GM19025 (cell line): ENCODE measurements around the gene RIPK1.
"Not testable (repeated sequence)": the region's sequence is repeated elsewhere in the genome, so short reads cannot be mapped to it uniquely, and the experiment has no call there.

Experiments used
- ATAC-seq: cut with Tn5 transposase; IDR thresholded peaks from one replicate; pipeline ENCODE4 v1.9.1; 2021; ENCODE audit warnings: mild to moderate bottlenecking, low read depth, moderate library complexity; ENCODE audit not compliant: unreplicated experiment

The RIPK1 gene

DNA sequence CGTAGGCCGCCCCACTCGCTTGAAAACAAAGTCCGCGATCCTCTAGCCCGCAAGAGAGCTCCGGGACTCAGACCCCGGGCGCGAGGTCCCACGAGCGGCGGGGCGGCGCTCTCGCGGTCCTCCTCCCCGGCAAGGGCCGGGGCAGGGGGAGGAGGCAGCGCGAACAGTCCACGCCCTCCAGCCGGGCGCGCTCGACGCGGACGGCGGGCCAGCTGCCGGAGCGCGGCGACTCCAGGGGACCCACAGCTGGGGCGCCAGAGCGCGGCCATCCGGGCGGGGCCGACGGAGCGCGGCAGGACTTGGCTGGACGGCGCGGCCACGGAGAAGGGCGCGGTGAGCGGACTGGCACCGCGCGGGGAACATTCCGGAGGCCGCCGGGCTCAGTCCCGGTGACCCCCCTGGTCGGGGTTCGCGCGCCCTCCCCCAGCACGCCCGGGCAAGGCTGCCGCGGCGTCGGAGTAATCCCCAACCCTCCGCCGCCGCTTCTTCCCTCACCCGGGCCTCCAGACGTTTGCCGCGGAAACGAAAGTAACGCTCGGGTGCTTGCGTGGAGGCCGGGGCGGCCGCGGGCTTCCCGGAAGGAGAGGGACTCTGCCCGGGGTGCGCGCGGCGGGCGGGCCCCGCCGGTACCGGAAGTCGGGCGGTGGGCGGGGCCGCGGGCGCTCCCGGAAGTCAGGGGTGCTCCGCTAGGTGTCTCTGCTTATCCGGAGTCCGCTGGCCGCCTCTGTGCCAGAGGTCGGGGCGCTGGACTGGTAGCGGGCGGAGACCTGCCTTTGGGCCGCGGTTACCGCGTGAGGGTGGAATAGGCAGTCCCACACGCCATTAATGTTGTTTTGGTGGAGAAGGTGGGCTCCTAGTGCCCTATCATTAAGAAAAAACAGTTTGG is at the start of gene RIPK1:
TSS of gene RIPK1 (plus strand) at position 166 of the 886 bp plus-strand sequence. CDS start 8,330 bp downstream, outside the sequence.
- peak; percentile 81 for ATAC-seq

DNA sequence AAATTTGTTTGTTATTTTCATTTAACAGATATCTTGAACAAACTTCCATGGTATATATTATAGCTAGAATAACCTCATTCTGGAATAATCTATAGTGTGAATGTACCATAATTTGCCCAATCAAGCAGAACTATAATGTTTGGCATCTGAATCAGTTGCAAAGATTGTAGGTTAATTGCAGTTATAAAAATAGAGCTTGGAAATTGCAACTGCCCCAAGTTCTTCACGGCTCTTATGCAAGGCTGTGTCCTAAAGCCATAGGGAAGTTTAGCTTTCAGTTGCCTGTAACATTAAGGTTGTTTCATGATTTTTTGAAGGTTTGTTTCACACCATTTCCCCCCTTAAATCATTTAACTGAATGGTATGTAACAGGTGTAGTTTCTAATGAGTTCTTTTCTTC is 49.2 kb upstream of the RIPK1 start:
- no peak for ATAC-seq

DNA sequence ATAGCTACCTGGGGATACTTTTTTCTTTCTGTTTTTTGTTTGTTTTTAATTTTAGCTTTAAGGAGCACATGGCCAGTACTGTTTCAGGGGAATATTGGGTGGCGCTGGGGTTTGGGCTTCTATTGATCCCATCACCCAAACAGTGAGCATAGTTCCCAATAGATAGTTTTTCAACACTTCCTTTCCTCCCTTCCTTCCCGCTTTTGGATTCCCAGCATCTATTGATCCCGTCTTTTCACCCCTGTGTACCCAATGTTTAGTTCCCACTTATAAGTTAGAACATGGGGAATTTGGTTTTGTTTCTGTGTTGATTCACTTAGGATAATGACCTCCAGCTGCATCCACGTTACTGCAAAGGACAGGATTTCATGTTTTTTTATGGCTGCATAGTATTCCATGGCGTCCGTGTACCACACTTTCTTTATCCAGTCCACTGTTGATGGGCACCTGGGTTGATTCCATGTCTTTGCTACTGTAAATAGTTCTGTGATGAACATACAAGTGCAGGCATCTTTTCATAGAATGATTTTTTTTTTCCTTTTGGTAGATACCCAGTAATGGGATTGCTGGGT is 48.5 kb upstream of the RIPK1 start:
- ATAC-seq: no peak

DNA sequence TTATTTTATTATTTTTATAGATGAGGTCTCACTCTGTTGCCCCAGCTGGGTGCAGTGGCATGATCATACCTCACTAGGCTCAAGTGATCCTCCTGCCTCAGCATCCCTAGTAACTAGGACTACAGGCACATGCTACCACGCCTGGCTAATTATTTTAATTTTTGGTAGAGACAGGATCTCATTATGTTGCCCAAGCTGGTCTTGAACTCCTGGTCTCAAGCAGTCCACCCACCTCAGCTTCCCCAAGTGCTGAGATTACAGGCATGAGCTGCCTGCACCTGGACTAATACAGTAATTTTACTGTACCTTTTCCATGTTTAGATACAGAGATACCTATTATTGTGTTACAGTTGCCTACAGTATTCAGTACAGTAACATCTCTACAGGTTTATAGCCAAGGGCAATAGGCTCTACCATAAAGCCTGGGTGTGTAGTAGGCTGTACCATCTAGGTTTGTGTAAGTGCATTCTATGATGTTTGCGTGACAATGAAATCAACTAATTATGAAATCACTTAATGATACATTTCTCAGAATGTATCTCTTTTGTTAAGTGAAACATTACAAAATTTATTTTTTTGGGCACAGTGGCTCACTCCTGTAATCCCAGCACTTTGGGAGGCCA is 47.2 kb upstream of the RIPK1 start:
- not testable (repeated sequence) for ATAC-seq

DNA sequence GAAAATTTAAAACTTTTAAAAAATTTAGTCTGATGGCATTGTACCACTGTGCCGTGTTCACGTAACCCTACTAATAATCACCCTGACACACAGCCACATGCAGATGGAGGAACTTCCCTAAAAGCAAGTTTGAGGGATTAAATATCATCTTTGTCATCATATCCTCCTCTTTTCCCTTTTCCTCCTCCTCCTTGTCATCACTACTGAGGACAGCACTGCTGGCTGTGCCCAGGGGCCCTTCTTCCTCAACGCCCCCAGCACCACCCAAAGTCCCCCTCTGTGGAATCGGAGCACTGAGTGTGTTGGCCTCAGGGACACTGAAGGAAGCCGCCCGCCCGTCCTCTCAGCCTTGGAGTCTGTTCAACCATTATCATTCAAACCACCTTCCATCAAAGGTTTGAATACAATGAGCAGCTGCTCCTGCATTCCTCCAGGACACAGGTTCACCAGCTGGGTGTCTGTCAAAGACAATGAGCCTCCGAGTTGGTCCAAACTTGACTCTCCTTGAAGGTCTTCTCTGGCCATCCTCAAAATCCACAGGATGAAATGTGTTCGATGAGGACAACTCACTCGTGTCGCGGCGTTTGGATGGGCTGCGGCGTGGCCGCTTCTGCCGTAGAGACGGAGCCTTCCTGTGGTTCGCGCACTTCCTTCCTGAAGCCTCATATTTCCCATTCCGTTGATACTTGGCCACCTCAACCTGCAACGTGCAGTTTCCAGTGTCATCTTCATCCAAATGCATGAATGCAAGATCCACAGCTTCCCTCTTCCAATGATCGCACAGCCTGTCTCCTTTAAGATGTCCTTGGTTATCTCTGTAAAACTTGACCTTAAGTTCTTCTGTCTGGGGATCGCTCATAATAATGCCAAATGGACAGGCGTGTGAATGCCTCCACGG is 45.3 kb upstream of the RIPK1 start:
- ATAC-seq: no peak

DNA sequence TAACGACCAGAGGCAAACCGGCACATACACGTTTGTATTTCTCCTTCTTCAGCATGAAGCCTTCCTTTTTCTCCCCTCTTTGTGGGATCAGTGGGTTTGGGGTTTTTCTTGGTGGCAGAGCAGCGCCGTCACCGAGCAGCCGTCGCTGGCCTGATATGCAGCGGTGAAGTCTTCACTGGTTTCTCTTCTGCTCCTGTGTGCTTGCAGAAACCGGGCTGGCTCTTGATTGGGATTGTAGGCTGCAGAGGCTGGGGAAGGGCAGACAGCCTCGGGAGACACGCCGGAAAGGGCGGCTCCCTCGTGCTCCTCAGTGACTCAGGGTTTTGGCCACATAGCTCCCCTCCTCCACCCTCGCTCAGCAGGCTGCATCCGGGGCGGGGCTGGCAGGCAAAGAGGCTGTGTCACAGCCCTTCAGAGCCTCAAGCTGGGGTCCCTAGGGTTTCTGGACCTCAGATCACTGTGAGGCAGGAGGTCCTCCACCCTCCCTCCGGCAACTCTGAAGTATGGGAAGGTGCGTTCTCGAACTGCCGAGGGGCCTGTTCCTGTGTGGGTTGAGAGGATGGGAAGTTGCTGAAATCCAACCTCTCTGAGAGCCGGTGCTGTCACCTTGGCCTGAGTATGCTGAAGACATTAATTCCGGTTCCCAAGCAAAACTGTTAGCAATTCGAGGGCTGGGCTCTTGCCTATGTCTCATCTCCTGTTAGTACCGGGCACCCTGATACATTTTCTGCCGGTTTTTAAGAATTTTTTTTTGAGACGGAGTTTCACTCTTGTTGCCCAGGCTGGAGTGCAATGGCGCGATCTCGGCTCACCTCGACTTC is 44.4 kb upstream of the RIPK1 start:
- ATAC-seq: peak; percentile 78

DNA sequence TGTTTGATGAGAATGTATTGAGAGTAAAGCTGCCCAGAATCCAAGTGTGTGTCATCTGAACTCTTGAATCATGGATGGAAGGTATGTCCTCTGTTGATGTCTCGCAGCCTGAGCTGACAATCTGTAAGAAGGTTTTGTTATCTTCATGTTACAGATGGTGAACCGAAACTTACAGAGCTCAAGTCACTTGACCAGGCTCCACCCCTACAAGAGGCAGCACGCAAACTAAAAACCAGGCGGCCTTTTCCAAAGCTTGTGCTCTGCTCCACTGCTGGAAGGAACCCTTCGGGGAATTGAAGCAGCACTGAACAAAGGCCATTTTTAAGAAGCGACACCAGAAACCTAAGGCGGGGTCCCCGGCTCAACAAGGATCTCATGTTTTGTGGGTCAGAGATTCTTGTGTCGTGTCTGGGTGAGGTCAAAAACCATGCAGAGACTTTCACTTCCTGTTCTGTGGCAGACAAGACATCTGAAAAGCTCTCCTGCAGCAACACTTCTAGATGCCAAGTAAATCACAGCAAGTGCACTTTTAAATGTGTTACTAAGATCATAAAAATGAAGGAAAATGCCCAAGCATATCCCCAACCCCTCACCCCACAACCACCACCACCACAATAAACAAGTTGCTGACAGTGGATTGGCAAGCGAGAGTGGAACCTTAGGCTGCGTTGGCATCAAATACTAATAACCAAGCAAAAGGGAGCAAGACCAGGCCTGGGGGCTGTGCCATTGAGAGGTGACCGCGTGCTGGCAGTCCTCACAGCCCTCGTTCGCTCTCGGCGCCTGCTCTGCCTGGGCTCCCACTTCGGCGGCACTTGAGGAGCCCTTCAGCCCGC is 41.3 kb upstream of the RIPK1 start:
- ATAC-seq: peak; percentile 47

DNA sequence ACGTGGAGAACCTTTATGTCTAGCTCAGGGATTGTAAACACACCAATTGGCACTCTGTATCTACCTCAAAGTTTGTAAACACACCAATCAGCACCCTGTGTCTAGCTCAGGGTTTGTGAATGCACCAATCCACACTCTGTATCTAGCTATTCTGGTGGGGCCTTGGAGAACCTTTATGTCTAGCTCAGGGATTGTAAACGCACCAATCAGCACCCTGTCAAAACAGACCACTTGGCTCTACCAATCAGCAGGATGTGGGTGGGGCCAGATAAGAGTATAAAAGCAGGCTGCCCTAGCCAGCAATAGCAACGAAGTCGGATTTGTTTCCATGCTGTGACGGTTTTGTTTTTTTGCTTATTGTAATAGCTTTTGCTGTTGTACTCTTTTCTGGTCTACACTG is 40.1 kb upstream of the RIPK1 start:
- ATAC-seq: not testable (repeated sequence)

DNA sequence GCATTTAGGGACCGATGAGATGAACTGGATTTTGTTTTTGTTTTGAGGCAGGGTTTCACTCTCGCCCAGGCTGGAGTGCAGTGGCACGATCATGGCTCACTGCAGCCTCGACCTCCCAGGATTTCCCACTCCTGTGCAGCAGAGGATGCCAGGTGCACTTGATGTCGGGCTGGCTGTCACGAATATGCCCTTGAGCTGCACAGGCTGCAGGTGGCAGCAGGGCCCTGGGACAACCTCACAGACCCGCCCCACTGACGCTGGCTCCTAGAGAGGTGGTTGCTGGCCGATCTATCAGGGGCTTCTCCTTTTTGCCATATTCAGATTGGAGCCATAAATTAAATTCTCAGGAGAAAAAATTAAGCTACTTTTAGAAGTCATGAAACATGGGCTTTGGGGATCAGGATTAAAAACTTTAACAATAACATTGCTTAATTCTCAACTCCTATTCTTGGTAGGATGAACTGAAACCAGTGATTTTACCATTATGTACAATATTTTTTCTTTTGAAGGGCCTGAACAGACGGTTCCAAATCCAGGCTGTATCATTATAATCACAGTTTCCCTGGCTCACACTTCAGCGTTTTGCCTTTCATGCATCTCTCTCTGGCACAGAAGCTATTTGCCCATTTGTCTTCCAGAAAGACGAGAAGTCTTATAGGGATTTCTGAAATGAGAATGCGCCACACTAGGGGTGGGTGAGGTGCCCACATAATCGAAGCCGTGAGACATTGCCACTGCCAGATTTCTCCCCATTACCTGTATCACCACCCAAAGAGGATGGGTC is 36.2 kb upstream of the RIPK1 start:
- ATAC-seq: no peak

DNA sequence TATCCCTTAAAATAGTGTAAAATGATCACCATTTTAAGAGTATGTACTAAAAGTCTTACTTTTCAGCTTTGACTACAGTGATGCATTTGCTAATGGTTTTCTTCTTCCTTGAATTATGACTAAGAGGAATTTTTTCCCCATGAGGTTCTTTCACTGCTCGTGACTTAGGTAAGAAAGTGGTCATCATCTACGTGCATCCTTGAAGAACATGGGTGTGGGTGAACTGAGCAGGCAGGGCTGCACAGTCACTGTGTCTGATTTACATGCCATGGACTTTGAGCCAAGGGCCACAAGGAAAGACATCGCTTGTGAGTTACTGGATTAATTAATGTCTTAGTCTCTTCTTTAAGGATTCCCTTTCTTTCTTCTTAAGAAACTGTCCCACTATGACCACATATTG is 35.3 kb upstream of the RIPK1 start:
- no peak for ATAC-seq

DNA sequence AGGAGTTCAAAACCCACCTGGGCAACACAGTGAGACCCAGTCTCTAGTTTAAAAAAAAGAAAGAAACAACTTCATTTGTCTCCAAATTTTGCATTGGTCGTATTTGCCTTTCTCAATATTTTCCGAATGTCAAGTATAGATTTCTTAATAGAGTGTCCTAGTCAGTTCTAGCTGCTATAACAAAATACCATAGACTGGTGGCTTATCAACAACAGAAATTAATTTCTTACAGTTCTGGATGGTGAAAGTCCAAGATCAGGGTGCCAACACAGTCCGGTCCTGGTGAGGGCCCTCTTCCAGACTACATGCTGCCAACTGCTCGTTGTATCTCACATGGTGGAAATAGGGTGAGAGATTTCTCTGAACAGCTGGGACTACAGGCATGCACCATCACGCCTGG is 34.6 kb upstream of the RIPK1 start:
- no peak for ATAC-seq

DNA sequence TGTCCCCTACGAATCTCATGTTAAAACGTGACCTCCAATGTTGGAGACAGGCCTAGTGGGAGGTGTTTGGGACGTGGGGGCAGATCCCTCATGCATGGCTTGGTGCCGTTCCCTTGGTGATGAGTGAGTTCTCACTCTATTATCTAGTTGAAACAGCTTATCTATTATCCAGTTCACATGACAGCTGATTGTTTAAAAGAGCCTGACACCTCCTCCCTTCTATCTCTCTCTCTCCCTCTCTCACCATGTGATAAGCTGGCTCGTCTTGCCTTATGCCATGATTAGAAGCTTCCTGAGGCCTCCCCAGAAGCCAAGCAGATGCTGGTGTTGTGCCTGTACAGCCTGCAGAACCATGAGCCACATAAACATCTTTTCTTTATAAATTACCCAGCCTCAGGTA is 32.9 kb upstream of the RIPK1 start:
- no peak for ATAC-seq

DNA sequence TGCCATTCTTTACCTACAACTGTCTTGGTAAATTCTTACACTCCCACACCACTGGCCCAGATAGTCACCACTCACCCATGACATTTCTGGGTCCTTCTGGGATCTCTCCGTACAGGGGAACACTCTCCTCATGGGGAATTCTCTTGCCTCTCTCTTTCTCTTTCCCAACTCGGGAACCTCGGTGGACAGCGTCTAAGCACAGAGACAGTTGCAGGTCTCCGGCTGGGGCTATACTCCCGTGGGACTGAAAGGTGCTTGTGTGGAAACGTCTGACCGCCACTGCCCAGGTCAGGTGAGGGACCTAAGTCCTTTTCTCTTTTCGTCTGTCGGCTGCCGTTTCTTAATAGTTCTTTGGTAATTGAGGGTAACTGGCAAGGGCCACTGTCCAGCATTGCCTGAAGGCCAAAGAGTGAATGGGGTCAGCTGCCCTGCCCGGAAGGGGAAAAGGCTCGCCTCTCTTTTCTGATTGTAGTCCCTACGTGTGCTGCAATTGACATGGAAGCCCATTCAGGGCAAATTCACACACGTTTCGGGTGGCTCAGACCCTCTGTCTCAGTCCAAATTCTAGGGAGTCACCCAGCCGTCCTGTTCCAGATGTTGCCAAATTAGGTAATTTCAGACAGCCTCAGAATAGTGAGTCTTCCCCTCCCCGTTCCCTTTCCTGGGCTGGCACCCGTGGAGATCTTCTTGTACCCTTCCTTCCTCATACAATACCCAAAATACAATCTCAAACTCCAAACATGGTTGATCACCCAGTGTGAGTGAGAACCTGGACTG is 31.2 kb upstream of the RIPK1 start:
- no peak for ATAC-seq

DNA sequence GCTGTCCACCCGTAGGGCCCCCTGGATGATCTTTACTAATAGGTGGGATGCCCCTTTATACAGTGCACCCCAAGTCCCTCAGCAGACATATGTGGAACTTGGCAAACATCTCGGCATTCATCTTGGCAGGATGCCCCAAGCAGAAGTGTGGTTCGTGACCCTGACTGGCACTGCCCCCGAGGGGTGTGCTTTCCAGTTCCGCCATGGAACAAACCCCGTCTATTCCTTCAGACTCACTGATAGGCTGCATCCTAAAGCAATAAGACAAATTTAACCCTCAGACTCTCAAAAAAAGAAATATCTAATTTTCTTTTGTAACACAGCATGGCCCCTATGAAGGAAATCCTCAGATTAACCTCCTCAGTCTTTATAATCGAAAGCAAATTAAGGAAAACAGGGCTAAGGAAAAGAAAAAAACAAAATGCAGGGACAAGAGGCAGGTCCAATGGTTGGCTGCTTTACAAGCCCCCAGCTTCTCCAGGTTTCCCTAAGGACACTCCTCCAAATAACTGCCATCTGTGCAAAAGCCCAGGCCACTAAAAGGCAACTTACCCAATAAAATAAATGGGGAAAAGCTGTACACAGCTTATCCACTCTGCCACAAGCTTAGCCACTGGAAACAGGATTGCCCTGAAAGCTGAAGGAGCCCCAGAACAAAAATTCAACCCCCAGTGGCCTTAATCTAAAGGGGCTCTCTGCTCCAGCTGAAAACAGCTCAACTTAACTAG is 30.5 kb upstream of the RIPK1 start:
- ATAC-seq: no peak

DNA sequence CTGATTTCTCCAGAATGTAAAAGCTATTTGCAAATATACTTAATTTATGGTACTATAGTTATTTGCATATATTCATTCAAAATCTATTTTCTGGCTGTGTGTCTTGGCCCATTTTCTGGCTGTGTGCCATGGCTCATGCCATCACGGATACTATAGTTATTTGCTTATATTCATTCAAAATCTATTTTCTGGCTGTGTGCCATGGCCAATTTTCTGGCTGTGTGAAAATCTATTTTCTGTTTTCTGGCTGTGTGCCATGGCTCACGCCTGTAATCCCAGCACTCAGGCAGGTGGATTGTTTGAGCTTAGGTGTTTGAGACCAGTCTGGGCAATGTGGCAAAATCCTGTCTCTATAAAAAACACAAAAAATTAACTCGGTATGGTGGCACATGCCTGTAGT is 28.9 kb upstream of the RIPK1 start:
- ATAC-seq: no peak

DNA sequence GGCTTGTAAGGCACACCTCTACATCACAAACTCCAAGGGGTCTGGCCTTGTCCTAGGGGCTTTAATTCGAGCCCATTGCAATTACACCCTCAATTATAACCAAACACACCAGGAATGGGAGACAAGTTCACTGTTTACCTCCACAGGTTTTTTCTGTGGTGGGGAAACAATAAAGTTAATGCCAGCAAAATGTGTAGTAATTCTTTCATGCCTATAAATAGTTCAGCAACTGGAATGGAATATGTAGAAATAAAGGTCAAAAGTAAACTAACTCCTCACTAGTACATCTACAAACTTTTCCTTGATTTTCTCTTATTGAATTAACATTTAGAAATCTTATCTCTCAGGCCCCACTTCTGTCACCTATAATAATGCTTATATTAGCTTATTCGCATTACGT is 27.1 kb upstream of the RIPK1 start:
- no peak for ATAC-seq

DNA sequence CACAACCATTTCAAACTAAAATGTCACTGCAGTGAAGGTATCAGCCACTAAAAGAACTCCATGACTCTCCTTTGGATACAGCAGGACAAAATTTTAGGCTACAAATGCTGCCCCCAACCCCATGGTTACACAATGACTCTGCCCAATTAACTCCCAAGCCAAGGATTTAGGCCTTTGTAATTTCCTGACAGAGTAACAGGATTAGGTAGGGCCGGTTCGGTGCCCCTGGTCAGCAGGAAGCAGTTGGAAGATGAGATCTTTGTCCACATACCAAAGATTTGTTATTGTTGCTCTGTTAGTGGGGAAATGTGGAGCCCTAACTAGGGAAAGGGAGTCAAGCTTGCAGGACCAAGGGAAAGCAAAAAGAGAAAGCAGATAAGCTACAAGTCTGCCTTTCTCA is 26.7 kb upstream of the RIPK1 start:
- no peak for ATAC-seq
